Loucy (cell line): Measurements from ENCODE around the gene AVPR1B.

ENCODE experiments used
- H2AFZ ChIP-seq: fragments of 200-600 bp; sonication (generic); 2 replicates; pipeline ENCODE4 v1.6.0; 2016; ENCODE audit warnings: antibody characterized with exemption, mild to moderate bottlenecking, low read length, moderate library complexity
- H3F3A ChIP-seq: fragments of 200-600 bp; 2 replicates; pipeline ENCODE4 v1.6.0; 2016; ENCODE audit warnings: antibody characterized with exemption, low read depth, mild to moderate bottlenecking
- H3K27me3 ChIP-seq: fragments of 200-600 bp; sonication (generic); 2 replicates; pipeline ENCODE4 v1.6.1; 2014; ENCODE audit warnings: low read length, mild to moderate bottlenecking; ENCODE audit not compliant: insufficient read depth, poor library complexity, severe bottlenecking
- H3K36me3 ChIP-seq: fragments of 200-600 bp; sonication (generic); 2 replicates; pipeline ENCODE4 v1.6.1; 2016; ENCODE audit warnings: low read length; ENCODE audit not compliant: insufficient read depth
- H3K4me1 ChIP-seq: fragments of 200-600 bp; sonication (generic); 2 replicates; pipeline ENCODE4 v1.5.1; 2014; ENCODE audit warnings: low read length, mild to moderate bottlenecking; ENCODE audit not compliant: insufficient read depth, poor library complexity, severe bottlenecking
- H3K4me2 ChIP-seq: fragments of 200-600 bp; sonication (generic); 2 replicates; pipeline ENCODE4 v1.6.0; 2014; ENCODE audit warnings: antibody characterized with exemption, low read length, low read depth, mild to moderate bottlenecking; ENCODE audit not compliant: poor library complexity, severe bottlenecking
- H3K4me3 ChIP-seq: fragments of 200-600 bp; sonication (generic); 2 replicates; pipeline ENCODE4 v1.5.1; 2014; ENCODE audit warnings: low read length, mild to moderate bottlenecking, mixed read lengths; ENCODE audit not compliant: poor library complexity, severe bottlenecking
- H3K79me2 ChIP-seq: fragments of 200-600 bp; sonication (generic); 2 replicates; pipeline ENCODE4 v1.6.1; 2014; ENCODE audit warnings: low read length; ENCODE audit not compliant: insufficient read depth
- H3K9ac ChIP-seq: fragments of 200-600 bp; sonication (generic); 2 replicates; pipeline ENCODE4 v1.6.0; 2014; ENCODE audit warnings: mild to moderate bottlenecking, low read depth, low read length, moderate library complexity; ENCODE audit not compliant: poor library complexity, severe bottlenecking
- H3K9me2 ChIP-seq: fragments of 200-600 bp; sonication (generic); replicated peaks from 2 replicates; pipeline ENCODE4 v1.6.1; 2016; ENCODE audit warnings: low read depth, low read length, mixed read lengths
- H3K9me3 ChIP-seq: fragments of 200-600 bp; sonication (generic); 2 replicates; pipeline ENCODE4 v1.6.1; 2014; ENCODE audit warnings: mild to moderate bottlenecking, antibody characterized with exemption, low read length, low read depth; ENCODE audit not compliant: insufficient read depth
- H4K20me1 ChIP-seq: fragments of 200-600 bp; sonication (generic); 2 replicates; pipeline ENCODE4 v1.6.0; 2014; ENCODE audit warnings: antibody characterized with exemption, low read length, mild to moderate bottlenecking; ENCODE audit not compliant: insufficient read depth, poor library complexity, severe bottlenecking
- EZH2phosphoT487 ChIP-seq: fragments of 200-600 bp; IDR thresholded peaks from 2 replicates; pipeline ENCODE4 v1.6.1; 2018; ENCODE audit warnings: antibody characterized with exemption, mild to moderate bottlenecking, moderate library complexity, borderline replicate concordance
- TF ChIP-seq, protein P1 (sequence below): fragments of 200-600 bp; sonication (generic); conservative IDR thresholded peaks from 2 replicates; pipeline ENCODE4 v1.5.1; 2014; ENCODE audit warnings: mild to moderate bottlenecking, antibody characterized with exemption, low read length

The AVPR1B gene

DNA sequence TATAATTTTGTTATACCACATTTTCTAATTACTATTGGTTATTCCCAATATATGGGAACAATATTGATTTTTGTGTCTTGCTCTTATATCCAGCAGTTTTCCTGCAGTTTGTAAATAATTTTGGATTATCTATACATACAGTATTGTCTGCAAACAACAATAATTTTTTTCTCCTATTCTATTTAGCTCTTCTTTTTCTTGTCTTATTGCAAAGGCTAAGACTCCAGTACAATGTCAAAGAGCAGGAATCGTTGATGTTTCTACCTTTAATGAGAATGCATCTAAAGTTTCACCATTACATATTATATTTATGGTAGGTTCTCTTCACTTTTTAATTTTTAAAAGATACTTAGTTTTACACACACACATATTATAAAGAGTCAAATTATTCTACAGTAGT, 4.1 kb upstream of the AVPR1B start:
- no peak overlapping the region for H3K4me2 ChIP-seq
- H3K9ac ChIP-seq: no peak overlapping the region
- no peaks in the 10 kb centered on the region for H3K79me2 ChIP-seq
- TF ChIP-seq, protein P1, sequence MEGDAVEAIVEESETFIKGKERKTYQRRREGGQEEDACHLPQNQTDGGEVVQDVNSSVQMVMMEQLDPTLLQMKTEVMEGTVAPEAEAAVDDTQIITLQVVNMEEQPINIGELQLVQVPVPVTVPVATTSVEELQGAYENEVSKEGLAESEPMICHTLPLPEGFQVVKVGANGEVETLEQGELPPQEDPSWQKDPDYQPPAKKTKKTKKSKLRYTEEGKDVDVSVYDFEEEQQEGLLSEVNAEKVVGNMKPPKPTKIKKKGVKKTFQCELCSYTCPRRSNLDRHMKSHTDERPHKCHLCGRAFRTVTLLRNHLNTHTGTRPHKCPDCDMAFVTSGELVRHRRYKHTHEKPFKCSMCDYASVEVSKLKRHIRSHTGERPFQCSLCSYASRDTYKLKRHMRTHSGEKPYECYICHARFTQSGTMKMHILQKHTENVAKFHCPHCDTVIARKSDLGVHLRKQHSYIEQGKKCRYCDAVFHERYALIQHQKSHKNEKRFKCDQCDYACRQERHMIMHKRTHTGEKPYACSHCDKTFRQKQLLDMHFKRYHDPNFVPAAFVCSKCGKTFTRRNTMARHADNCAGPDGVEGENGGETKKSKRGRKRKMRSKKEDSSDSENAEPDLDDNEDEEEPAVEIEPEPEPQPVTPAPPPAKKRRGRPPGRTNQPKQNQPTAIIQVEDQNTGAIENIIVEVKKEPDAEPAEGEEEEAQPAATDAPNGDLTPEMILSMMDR: no peak
- no peak for TF ChIP-seq EZH2phosphoT487
- H3K27me3 ChIP-seq: no peaks in the 10 kb centered on the region
- H3K9me3 ChIP-seq: no peaks in the 10 kb centered on the region; the same call in 1 of the 2 replicates
- H3K4me3 ChIP-seq: no peak overlapping the region
- H3K9me2 ChIP-seq: no peaks in the 10 kb centered on the region
- H2AFZ ChIP-seq: no peak overlapping the region
- H3F3A ChIP-seq: no peaks in the 10 kb centered on the region
- H4K20me1 ChIP-seq: no peaks in the 10 kb centered on the region
- H3K36me3 ChIP-seq: no peaks in the 10 kb centered on the region
- H3K4me1 ChIP-seq: no peaks in the 10 kb centered on the region

DNA sequence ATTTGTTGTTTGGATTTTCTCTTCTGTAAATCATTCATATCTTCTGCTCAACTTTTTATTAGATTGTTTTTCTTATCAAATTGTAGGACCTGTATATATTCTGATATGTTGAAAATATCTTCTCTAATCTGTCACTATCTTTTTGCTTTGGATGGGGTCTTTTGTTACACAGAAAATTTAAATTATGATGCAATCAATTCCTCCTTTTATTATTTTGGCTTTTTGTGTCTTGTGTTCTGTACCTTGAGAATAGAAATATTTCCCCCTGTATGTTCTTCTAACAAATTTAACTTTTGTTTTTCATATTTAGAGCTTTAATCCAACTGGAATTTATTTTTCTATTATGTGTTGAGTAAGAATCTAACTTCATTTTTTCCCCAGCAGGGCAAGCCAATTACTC, 3.2 kb upstream of the AVPR1B start:
- no peaks in the 10 kb centered on the region for H3K36me3 ChIP-seq
- no peak overlapping the region for H3K9ac ChIP-seq
- no peaks in the 10 kb centered on the region for H3K79me2 ChIP-seq
- H3K9me3 ChIP-seq: no peaks in the 10 kb centered on the region; the same call in 1 of the 2 replicates
- H3K4me2 ChIP-seq: no peak overlapping the region
- peaks cover 2% of the 10 kb centered on the region for H3K4me1 ChIP-seq
- TF ChIP-seq EZH2phosphoT487: no peak
- TF ChIP-seq, protein P1: no peak
- H2AFZ ChIP-seq: no peak overlapping the region
- no peaks in the 10 kb centered on the region for H4K20me1 ChIP-seq
- no peaks in the 10 kb centered on the region for H3F3A ChIP-seq
- H3K4me3 ChIP-seq: no peak overlapping the region
- no peaks in the 10 kb centered on the region for H3K27me3 ChIP-seq
- no peaks in the 10 kb centered on the region for H3K9me2 ChIP-seq

DNA sequence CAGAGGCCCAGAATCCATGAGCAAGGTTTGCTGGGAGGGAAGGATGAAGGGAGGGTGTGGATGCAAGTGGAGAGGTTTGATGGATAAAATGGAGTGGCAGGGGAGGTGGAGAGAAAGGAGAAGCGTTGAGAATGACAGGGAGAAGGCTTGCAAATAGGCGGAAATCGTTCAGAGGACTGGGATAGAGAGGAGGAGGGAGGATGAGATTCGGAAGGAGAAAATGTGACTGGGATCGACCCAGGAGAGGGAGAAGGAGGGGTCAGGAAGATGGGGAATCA, 376 bp downstream of the AVPR1B start:
- peak overlapping the region; percentile 65 for H3K4me3 ChIP-seq

More for the DNA sequence above, 376 bp downstream of the AVPR1B start:
- Histone ChIP-seq H3K9me3 (no peaks in the 10 kb centered on the region; the same call in 1 of the 2 replicates), H3F3A (no peaks in the 10 kb centered on the region), H3K4me2 (peak overlapping the region; percentile 60), H3K27me3 (no peaks in the 10 kb centered on the region), H3K36me3 (no peaks in the 10 kb centered on the region), H3K9me2 (no peaks in the 10 kb centered on the region), H4K20me1 (no peaks in the 10 kb centered on the region), H3K4me1 (peaks cover 14% of the 10 kb centered on the region), H2AFZ (peak overlapping the region; percentile 63; the same call in 1 of the 2 replicates), H3K9ac (no peak overlapping the region), H3K79me2 (no peaks in the 10 kb centered on the region)
- TF ChIP-seq, protein P1: no peak
- no peak for TF ChIP-seq EZH2phosphoT487
